Skin epidermis (tissue), 12 donors: Measurements from ENCODE around the gene TSPEAR.

Source experiments
- H3K27ac ChIP-seq, 21 experiments: fragments of 200-600 bp; sonication (generic) in 11 of 21; one replicate each; pipeline ENCODE4 v1.5.0; 2020; ENCODE audit warnings: mild to moderate bottlenecking in 3 of 21, inconsistent platforms in 2 of 21, moderate library complexity in 2 of 21
- H3K4me3 ChIP-seq, 7 experiments: fragments of 200-600 bp; sonication (generic) in 2 of 7; one replicate each; pipeline ENCODE4 v1.5.0; 2020; ENCODE audit warnings: inconsistent platforms in 2 of 7, mild to moderate bottlenecking in 2 of 7, moderate library complexity in 1 of 7

Gene TSPEAR

GRCh38 chr21:44527983-44528633, 183.3 kb downstream of the TSPEAR start:
- H3K4me3 ChIP-seq, result no peak overlapping the region
- no peak overlapping the region for H3K27ac ChIP-seq

- Histone ChIP-seq H3K4me3 (no peak overlapping the region), H3K27ac (no peak overlapping the region)
Measured at GRCh38 chr21:44527156-44527982, 184.0 kb downstream of the TSPEAR start.

GRCh38 chr21:44526096-44526997, 185.0 kb downstream of the TSPEAR start:
- Histone ChIP-seq H3K4me3 (no peak overlapping the region), H3K27ac (no peak overlapping the region)

GRCh38 chr21:44525391-44526095, 185.8 kb downstream of the TSPEAR start:
- Histone ChIP-seq H3K4me3 (no peak overlapping the region), H3K27ac (no peak overlapping the region)

- Histone ChIP-seq H3K4me3 (no peak overlapping the region), H3K27ac (no peak overlapping the region)
Measured at GRCh38 chr21:44524414-44525371, 186.7 kb downstream of the TSPEAR start.

GRCh38 chr21:44523567-44524413, 187.6 kb downstream of the TSPEAR start:
- H3K27ac ChIP-seq, result no peak overlapping the region
- H3K4me3 ChIP-seq, result no peak overlapping the region

- Histone ChIP-seq H3K4me3 (no peak overlapping the region), H3K27ac (no peak overlapping the region)
Measured at GRCh38 chr21:44522753-44523204, 188.6 kb downstream of the TSPEAR start.

GRCh38 chr21:44521928-44522752, 189.2 kb downstream of the TSPEAR start:
- Histone ChIP-seq H3K4me3 (no peak overlapping the region), H3K27ac (no peak overlapping the region)

GRCh38 chr21:44521301-44521927, 190.0 kb downstream of the TSPEAR start:
- Histone ChIP-seq H3K27ac (no peak overlapping the region), H3K4me3 (no peak overlapping the region)

GRCh38 chr21:44520326-44521300, 190.8 kb downstream of the TSPEAR start:
- H3K4me3 ChIP-seq, result no peak overlapping the region
- H3K27ac ChIP-seq, result no peak overlapping the region

- Histone ChIP-seq H3K27ac (no peak overlapping the region), H3K4me3 (no peak overlapping the region)
Measured at GRCh38 chr21:44519346-44520325, 191.7 kb downstream of the TSPEAR start.

- no peak overlapping the region for H3K4me3 ChIP-seq
- no peak overlapping the region for H3K27ac ChIP-seq
Measured at GRCh38 chr21:44518686-44519085, 192.7 kb downstream of the TSPEAR start.

GRCh38 chr21:44517175-44517899, 194.0 kb downstream of the TSPEAR start:
- H3K4me3 ChIP-seq, result no peak overlapping the region

More at GRCh38 chr21:44517175-44517899, 194.0 kb downstream of the TSPEAR start:
- no peak overlapping the region for H3K27ac ChIP-seq
